NCI-H2227 (cell line): ENCODE results near the gene CAND2.
A peak's percentile ranks its signal among the peaks of the same experiment; 100 is the strongest.
"Not testable (repeated sequence)": the region's sequence is repeated elsewhere in the genome, so short reads cannot be mapped to it uniquely, and the experiment has no call there.

Experiments used
- DNase-seq: peaks from one replicate; lab custom pipeline; 2025; ENCODE audit not compliant: unreplicated experiment; lab: John Stamatoyannopoulos, UW

The CAND2 gene

GRCh38 chr3:12769761-12770160 is 26.7 kb upstream of the CAND2 start:
- DNase-seq: no peak

GRCh38 chr3:12771236-12771635 is 25.2 kb upstream of the CAND2 start:
- DNase-seq: no peak

GRCh38 chr3:12772462-12772861 is 24.0 kb upstream of the CAND2 start:
- no peak for DNase-seq

GRCh38 chr3:12773030-12773709 is 23.3 kb upstream of the CAND2 start:
- no peak for DNase-seq

- no peak for DNase-seq
Measured at GRCh38 chr3:12773710-12774086, 22.8 kb upstream of the CAND2 start.

DNA sequence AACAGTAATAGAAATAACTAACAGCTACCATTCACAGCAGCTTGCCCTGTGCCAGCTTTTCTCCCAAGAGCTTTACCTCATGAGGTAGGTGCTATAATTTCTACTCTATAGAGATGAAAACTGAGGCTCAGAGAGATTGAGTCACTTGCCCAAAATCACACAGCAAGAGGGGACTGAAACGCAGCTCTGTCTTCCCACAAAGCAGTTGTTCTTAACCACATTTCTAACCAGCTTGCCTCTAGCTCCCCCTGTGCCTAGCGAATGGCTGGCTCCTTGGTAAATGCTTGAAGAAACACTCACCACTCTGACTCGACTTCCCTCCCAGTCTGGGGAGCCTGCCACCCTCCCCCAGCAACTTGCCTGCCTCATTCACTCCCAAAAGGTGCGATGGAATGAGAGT is 21.9 kb upstream of the CAND2 start:
- DNase-seq: no peak

- no peak for DNase-seq
Measured at GRCh38 chr3:12775226-12775625, 21.3 kb upstream of the CAND2 start.

DNA sequence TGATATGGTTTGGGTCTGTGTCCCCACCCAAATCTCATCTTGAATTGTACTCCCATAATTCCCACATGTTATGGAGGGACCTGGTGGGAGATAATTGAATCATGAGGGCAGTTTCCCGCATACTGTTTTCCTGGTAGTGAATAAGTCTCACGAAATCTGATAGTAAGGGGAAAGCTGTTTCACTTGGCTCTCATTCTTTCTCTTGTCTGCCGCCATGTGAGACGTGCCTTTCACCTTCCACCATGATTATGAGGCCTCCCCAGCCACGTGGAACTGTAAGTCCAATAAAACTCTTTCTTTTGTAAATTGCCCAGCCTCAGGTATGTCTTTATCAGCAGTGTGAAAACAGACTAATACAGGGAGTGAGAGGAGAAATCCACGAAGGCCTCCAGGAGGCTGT is 20.5 kb upstream of the CAND2 start:
- not testable (repeated sequence) for DNase-seq

DNA sequence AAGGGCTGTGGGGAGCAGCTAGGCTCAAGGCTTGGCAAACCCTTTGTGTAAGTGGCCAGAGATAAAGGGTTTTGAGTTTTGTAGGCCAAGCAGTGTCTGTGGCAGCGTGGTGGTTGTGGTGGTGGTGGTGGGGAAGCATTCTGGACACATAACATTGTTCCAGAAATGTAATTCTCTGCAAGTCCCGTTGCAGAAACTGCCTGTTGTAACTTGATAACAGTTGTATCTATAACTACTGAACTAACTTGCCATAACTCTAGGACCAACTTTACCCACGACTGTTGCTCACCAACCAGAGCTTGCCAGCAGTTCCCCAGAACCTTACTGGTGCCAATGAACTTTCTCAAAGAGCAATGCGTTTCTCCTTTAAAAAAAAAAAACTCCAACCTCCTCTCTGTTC is 19.3 kb upstream of the CAND2 start:
- DNase-seq: no peak

- peak; percentile 26 for DNase-seq
Measured at GRCh38 chr3:12780751-12781150, 15.7 kb upstream of the CAND2 start.

DNA sequence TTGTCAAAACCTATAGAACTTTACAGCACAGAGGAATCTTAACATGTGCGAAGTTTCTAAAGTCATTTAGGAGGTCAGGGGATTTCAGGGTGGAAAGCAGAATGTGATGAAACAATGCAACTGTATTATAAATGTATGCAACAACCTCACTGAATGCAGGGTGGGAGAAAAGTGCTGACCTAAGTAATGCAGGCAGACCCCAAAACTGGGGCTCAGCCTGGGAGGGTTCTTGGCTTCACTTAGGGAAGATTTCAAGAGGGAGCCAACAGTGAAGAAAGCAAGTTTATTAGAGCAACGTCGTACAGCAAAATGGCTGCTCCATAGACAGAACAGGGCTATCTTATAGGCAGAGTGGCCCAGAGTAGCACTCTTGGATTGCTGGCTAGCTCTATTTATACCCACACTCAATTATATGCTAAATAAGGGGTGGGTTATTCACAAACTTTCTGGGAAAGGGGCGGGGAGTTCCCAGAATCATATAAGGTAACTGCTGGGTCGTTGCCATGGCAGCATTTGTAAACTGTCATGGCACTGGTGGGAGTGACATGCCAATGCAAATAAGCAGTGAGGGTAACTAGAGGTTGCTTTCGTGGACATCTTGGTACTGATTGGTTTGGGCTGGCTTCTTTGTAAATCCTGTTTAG is 14.2 kb upstream of the CAND2 start:
- no peak for DNase-seq

- no peak for DNase-seq
Measured at GRCh38 chr3:12785096-12785495, 11.4 kb upstream of the CAND2 start.

DNA sequence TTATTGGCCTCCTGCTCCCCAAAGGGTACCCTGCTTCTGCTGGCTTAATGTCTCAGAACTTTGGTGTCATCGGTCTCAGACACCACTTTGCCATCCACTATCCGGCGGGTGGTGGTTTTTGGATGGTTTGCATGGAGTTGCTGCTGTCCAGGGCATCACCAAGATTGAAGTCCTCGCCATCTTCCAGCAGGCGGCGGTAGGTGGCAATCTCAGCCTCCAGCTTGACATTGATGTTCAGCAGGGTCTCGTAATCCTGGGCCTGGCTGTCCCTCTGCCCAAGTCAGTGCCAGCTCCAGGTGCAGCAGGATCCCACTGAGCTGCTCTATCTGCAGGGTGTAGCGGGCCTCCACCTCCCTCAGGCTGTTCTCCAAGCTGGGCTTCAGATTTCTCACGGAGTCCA is 9.1 kb upstream of the CAND2 start:
- DNase-seq: not testable (repeated sequence)

- not testable (repeated sequence) for DNase-seq
Measured at GRCh38 chr3:12787967-12788690, 8.4 kb upstream of the CAND2 start.

- DNase-seq: no peak
Measured at GRCh38 chr3:12791430-12791829, 5.0 kb upstream of the CAND2 start.

DNA sequence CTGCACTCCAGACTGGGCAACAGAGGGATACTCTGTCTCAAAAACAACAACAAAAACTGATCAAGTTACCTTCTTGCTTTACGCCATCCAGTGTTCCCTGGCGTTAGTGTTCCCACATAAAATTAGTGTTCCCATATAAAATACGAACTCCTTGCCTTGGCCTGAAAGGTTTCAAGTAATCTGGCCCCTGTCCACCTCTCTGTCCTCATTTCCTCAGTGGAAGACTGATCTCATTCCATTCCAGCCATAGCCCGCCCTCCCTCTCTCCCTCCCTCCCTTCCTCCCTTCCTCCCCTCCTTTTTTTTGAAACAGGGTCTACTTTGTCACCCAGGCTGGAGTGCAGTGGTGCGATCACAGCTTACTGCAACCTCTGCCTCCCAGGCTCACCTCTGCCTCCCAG is 2.8 kb upstream of the CAND2 start:
- no peak for DNase-seq

DNA sequence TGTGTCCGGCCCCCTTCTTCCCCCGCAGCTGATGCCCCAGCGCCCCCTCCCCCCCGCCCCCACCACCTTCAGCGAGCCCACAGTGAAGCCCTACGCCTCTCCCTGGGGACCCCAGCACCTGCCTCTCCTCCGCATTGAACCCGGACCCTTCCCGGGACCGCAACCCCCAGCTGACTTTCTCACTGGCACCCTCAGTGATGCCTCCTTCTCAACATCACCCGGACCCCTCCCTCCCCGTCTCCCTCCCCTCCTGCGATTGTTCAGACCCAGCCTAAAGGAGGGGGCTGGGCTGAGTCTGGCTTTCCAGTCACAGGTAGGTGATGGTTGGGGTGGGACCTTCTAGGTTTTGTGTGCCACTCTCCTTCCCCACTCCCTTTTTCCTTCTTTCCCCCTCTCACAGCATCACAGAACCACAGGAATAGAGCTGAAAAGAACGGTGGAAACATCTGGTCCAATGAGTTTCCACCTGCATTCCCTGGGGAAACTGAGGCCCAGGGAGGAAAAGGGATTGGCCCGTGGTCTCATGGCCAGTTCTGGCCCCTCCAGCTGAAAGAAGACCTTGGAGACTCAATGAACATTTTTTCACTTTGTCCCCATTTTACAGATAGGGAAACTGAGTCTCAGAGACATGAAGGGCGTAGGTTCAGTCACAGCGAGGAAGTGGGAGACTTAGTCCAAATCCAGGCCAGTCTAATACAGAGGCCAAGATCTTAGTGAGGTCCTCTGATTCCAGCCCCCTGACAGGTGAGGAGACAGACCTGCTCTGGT is 828 bp downstream of the CAND2 start:
- DNase-seq: no peak

GRCh38 chr3:12797892-12798558 is 1.5 kb downstream of the CAND2 start:
- DNase-seq: no peak

DNA sequence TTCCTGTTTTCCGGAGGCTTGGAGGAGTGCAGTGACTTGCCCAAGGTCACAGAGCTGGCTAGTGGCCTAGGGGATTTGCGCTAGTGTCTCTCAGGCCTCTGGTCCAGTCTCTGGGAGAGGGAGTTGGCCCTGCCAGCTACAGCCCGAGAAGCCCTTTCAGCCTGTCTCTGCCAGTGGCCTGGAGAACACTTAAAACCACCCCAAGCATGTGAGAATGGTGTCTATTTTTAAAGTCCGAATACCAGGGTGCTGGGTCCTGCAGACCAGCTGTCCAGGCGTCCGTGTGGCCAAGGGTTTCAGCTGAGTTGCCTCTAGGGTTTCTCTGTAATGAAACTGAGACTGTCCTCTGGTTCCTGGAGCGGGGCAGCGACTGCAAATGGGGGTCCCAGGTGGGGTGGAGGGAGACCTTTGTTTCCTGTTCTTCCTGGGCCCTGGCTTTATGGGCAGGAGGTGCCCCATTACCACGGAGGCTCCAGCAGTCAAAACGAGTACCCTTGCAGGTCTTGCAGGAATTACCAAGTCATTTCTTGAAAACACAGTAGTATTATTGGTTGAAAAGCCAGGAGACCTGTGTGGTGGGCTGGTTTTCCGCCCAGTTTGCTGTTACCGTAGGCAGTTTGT is 2.2 kb downstream of the CAND2 start:
- no peak for DNase-seq
